SK-N-SH (cell line): ENCODE data around the gene CD22.

Experiments
- EZH2phosphoT487 ChIP-seq: fragments of 200-600 bp; sonication (generic); IDR thresholded peaks from 2 replicates; pipeline ENCODE4 v1.6.1; 2017; ENCODE audit warnings: low read depth, mixed run types, mild to moderate bottlenecking, antibody characterized with exemption, moderate library complexity, borderline replicate concordance
- RCOR1 ChIP-seq: fragments of 150-350 bp; IDR thresholded peaks from 2 replicates; pipeline ENCODE4 v1.6.1; 2017; ENCODE audit warnings: antibody characterized with exemption, low read length
- TAF1 ChIP-seq: IDR thresholded peaks from 2 replicates; pipeline ENCODE4 v1.6.1; 2012; ENCODE audit warnings: low read depth, mild to moderate bottlenecking, low read length, moderate library complexity, borderline replicate concordance

GRCh38 chr19:35352177-35352447 is 23.1 kb downstream of the CD22 start:
- TF ChIP-seq RCOR1 (no peak), TAF1 (no peak), EZH2phosphoT487 (no peak)
